ENCODE measurements around the gene KIF27.

KIF27 gene

GRCh38 chr9:83800236-83801033 lies 120.8 kb downstream of the KIF27 start:
- DNase-seq: no peak

GRCh38 chr9:83794051-83794450 lies 127.2 kb downstream of the KIF27 start:
- DNase-seq: no peak

- no peak for DNase-seq
Measured at GRCh38 chr9:83792746-83793145, 128.5 kb downstream of the KIF27 start.
